GM12878 (cell line): ENCODE data around the gene KIR2DL4. TPM values are rescaled to one million over a fixed set of nuclear protein-coding genes. Genes with fewer than 3 reads are reported as not detected.

ENCODE experiments used
- ATAC-seq: fragments of 200-7000 bp; cut with Tn5 transposase; 3 replicates; pipeline ENCODE4 v1.9.1; 2020; ENCODE audit warnings: mild to moderate bottlenecking, moderate library complexity
- BruUV-seq: library from RNA; stranded (reverse); fragments of 400-500 nt; replicated peaks from 2 replicates; lab custom pipeline; 2021; lab: Mats Ljungman, UMichigan
- CTCF ChIA-PET: fragments of 300-600 bp; sonication (Branson Sonifier 250); formaldehyde crosslinking; extraction: SDS; loops from one replicate; lab custom pipeline; 2021; ENCODE audit warnings: inconsistent platforms; lab: Yijun Ruan, JAX
- POLR2A ChIA-PET: fragments of 350-600 bp; formaldehyde crosslinking; extraction: SDS; loops from one replicate; lab custom pipeline; 2021; ENCODE audit warnings: inconsistent platforms; lab: Charles Lee
- RAD21 ChIA-PET: fragments of 300-600 bp; sonication (Branson Sonifier 250); formaldehyde crosslinking; loops from one replicate; lab custom pipeline; 2023; ENCODE audit warnings: antibody characterized with exemption; ENCODE audit not compliant: unreplicated experiment; lab: Charles Lee
- SMC1A ChIA-PET: fragments of 300-600 bp; sonication (Branson Sonifier 250); formaldehyde crosslinking; loops from one replicate; lab custom pipeline; 2023; ENCODE audit not compliant: unreplicated experiment, uncharacterized antibody; lab: Charles Lee
- DNase-seq: peaks from one replicate; pipeline ENCODE4 v3.0.0-alpha.2; 2011; ENCODE audit warnings: low read depth, low spot score
- FAIRE-seq: peaks from 3 replicates; lab custom pipeline; 2011; peaks lifted over from hg19 to GRCh38; lab: Jason Lieb, UNC
- H2AFZ ChIP-seq: 2 replicates; pipeline ENCODE4 v1.6.0; 2011; ENCODE audit warnings: low read depth, low read length, control low read depth; ENCODE audit not compliant: control insufficient read depth
- H3K27ac ChIP-seq: 2 replicates; pipeline ENCODE4 v1.5.1; 2011; ENCODE audit warnings: control low read depth; ENCODE audit not compliant: control insufficient read depth, insufficient read depth
- H3K27me3 ChIP-seq, 2 experiments: replicated peaks in 1 of 2; 2 replicates each; pipeline versions ENCODE4 v1.6.0 to v1.6.1; 2011; ENCODE audit warnings: low read length in 1 of 2; ENCODE audit not compliant: control insufficient read depth in 2 of 2, insufficient read depth in 2 of 2
- H3K36me3 ChIP-seq, 2 experiments: 2 replicates each; pipeline ENCODE4 v1.5.1; 2011; ENCODE audit warnings: low read length in 1 of 2; ENCODE audit not compliant: control insufficient read depth in 2 of 2, insufficient read depth in 2 of 2
- H3K4me1 ChIP-seq: 2 replicates; pipeline ENCODE4 v1.6.1; 2011; ENCODE audit warnings: mild to moderate bottlenecking, low read length, moderate library complexity, mixed read lengths; ENCODE audit not compliant: control insufficient read depth, insufficient read depth
- H3K4me2 ChIP-seq: 2 replicates; pipeline ENCODE4 v1.6.0; 2011; ENCODE audit warnings: control low read depth; ENCODE audit not compliant: control insufficient read depth, insufficient read depth
- H3K4me3 ChIP-seq: fragments of 200-600 bp; sonication (generic); 2 replicates; pipeline ENCODE4 v1.5.1; 2016
- H3K79me2 ChIP-seq: 2 replicates; pipeline ENCODE4 v1.6.0; 2011; ENCODE audit warnings: low read length; ENCODE audit not compliant: control insufficient read depth, insufficient read depth
- H3K9ac ChIP-seq: 2 replicates; pipeline ENCODE4 v1.8.0; 2011; ENCODE audit warnings: low read length, control low read depth, mixed read lengths; ENCODE audit not compliant: control insufficient read depth, insufficient read depth
- H3K9me3 ChIP-seq: replicated peaks from 3 replicates; pipeline ENCODE4 v1.5.1; 2011; ENCODE audit warnings: mild to moderate bottlenecking, low read length; ENCODE audit not compliant: control insufficient read depth, insufficient read depth
- H4K20me1 ChIP-seq: 2 replicates; pipeline ENCODE4 v1.6.0; 2011; ENCODE audit not compliant: control insufficient read depth, insufficient read depth
- ASH2L ChIP-seq: fragments of 300-600, 200-600 bp; sonication (generic); IDR thresholded peaks from 2 replicates; pipeline ENCODE4 v1.6.1; 2017; ENCODE audit warnings: low read depth, mild to moderate bottlenecking, borderline replicate concordance
- IRF5 ChIP-seq: fragments of 450-650 bp; IDR thresholded peaks from 2 replicates; pipeline ENCODE4 v1.6.1; 2017; ENCODE audit warnings: borderline replicate concordance
- MEF2A ChIP-seq: IDR thresholded peaks from 2 replicates; pipeline ENCODE4 v1.6.1; 2011; ENCODE audit warnings: low read depth, mild to moderate bottlenecking, low read length, moderate library complexity; ENCODE audit not compliant: insufficient read depth
- MXI1 ChIP-seq: fragments of 150-350 bp; IDR thresholded peaks from 2 replicates; pipeline ENCODE4 v1.6.1; 2011; ENCODE audit warnings: low read depth, mild to moderate bottlenecking, inconsistent platforms, low read length, improper control_type of control experiment
- WGBS: methylation state at CpG from one replicate; pipeline ENCODE4 v1.1.6; 2016; ENCODE audit warnings: low lambda C conversion rate; ENCODE audit not compliant: insufficient replicate concordance, insufficient coverage; ENCODE audit errors: missing lambda C conversion rate; 5-methylcytosine and 5-hydroxymethylcytosine counted together
- in situ Hi-C: fragments of 300-500 bp; cut with MboI; formaldehyde crosslinking; loops from 9 replicates; pipeline ENCODE4 v1.14.3; 2018; ENCODE audit warnings: mixed read lengths
- intact Hi-C: fragments of 100-400 bp; cut with micrococcal nuclease; formaldehyde crosslinking; loops from one replicate; pipeline ENCODE4 v1.14.2; 2022; ENCODE audit not compliant: unreplicated experiment
- polyA plus RNA-seq, 11 experiments: library from polyadenylated mRNA; depleted of rRNA in 4 of 11; unstranded in 6 of 11; stranded (reverse) in 5 of 11; fragments of >200 nt; fragmentation: Nextera tagmentation in 4 of 11; fragmentation: Illumina TruSeq in 1 of 11; extraction: Ambion mirVana in 4 of 11; extraction: Trizol in 1 of 11; gene quantifications; 1 replicate in 1 of 11; 2 replicates in 10 of 11; pipeline versions ENCODE4 v1.2.1 to v1.2.3, GENCODE V29; 2011 to 2016; ENCODE audit warnings: inconsistent platforms in 2 of 11, missing spikeins in 2 of 11, low read depth in 1 of 11
- total RNA-seq, 4 experiments: library from RNA; depleted of rRNA in 3 of 4; stranded (reverse); fragments of >200 nt in 3 of 4; fragmentation: Illumina TruSeq in 1 of 4; extraction: Trizol in 1 of 4; gene quantifications; 2 replicates each; pipeline versions ENCODE4 v1.2.1 to v1.2.3, GENCODE V29; 2013 to 2021
- TF ChIP-seq, protein P1 (sequence below): fragments of 450-650 bp; IDR thresholded peaks from 2 replicates; pipeline ENCODE4 v1.6.1; 2017; ENCODE audit warnings: mild to moderate bottlenecking, low read depth, inconsistent platforms; ENCODE audit not compliant: poor library complexity, severe bottlenecking

The KIR2DL4 gene
- total and polyA plus RNA-seq, 10 of the 15 experiments (the other 5 are each of a cell fraction or from before 2014, with no cell fraction given), result 0.22 TPM; not detected in 9

GRCh38 chr19:54805665-54806515 is 2.5 kb downstream of the KIR2DL4 start:
- no peaks in the 10 kb centered on the region for H3K79me2 ChIP-seq
- no peak for ATAC-seq
- no peaks in the 10 kb centered on the region for H3K36me3 ChIP-seq
- BruUV-seq, result no TSS peak
- no peaks in the 10 kb centered on the region for H3K4me1 ChIP-seq
- H3K27ac ChIP-seq, result no peak overlapping the region
- ChIA-PET CTCF (no interaction called here), RAD21 (no interaction called here), SMC1A (no interaction called here), POLR2A (no interaction called here)
- no peak for DNase-seq
- no peaks in the 10 kb centered on the region for H4K20me1 ChIP-seq
- 54% methylated on average over 14 of the region's 14 CpGs for WGBS
- H3K9me3 ChIP-seq, result no peaks in the 10 kb centered on the region
- H3K4me3 ChIP-seq, result no peak overlapping the region
- in situ Hi-C loops (no loop called here), intact Hi-C loops (no loop called here)
- no peaks in the 10 kb centered on the region for H3K27me3 ChIP-seq
- no peak overlapping the region for H3K4me2 ChIP-seq
- H3K9ac ChIP-seq, result no peak overlapping the region
- no peak for FAIRE-seq
- no peak overlapping the region for H2AFZ ChIP-seq
- TF ChIP-seq ASH2L (no peak), MXI1 (no peak), MEF2A (no peak), IRF5 (no peak)
- TF ChIP-seq, protein P1, sequence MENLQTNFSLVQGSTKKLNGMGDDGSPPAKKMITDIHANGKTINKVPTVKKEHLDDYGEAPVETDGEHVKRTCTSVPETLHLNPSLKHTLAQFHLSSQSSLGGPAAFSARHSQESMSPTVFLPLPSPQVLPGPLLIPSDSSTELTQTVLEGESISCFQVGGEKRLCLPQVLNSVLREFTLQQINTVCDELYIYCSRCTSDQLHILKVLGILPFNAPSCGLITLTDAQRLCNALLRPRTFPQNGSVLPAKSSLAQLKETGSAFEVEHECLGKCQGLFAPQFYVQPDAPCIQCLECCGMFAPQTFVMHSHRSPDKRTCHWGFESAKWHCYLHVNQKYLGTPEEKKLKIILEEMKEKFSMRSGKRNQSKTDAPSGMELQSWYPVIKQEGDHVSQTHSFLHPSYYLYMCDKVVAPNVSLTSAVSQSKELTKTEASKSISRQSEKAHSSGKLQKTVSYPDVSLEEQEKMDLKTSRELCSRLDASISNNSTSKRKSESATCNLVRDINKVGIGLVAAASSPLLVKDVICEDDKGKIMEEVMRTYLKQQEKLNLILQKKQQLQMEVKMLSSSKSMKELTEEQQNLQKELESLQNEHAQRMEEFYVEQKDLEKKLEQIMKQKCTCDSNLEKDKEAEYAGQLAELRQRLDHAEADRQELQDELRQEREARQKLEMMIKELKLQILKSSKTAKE, result no peak
